GM12865 (cell line): ENCODE measurements around the gene EFTUD2.
A peak's percentile ranks its signal among the peaks of the same experiment; 100 is the strongest.

Source experiments
- DNase-seq: peaks from one replicate; pipeline ENCODE4 v3.0.0; 2010; ENCODE audit warnings: low read depth
- H3K4me3 ChIP-seq: 2 replicates; pipeline ENCODE4 v1.5.1; 2011; ENCODE audit warnings: mild to moderate bottlenecking, low read depth, low read length, control low read depth
- CTCF ChIP-seq: IDR thresholded peaks from 2 replicates; pipeline ENCODE4 v1.5.1; 2011; ENCODE audit warnings: low read length, control low read depth, low read depth, inconsistent platforms; ENCODE audit not compliant: insufficient read depth; ENCODE audit errors: missing control alignments

EFTUD2 gene

GRCh38 chr17:44905006-44906000 is 6.1 kb upstream of the EFTUD2 start:
- TF ChIP-seq CTCF: no peak
- no peak for DNase-seq
- H3K4me3 ChIP-seq: no peak overlapping the region

- no peak overlapping the region for H3K4me3 ChIP-seq
- TF ChIP-seq CTCF: no peak
- peak; percentile 37 for DNase-seq
Observed at GRCh38 chr17:44904001-44904984, 5.0 kb upstream of the EFTUD2 start.

GRCh38 chr17:44903012-44903685 is 3.9 kb upstream of the EFTUD2 start:
- H3K4me3 ChIP-seq: no peak overlapping the region
- TF ChIP-seq CTCF: no peak
- no peak for DNase-seq

GRCh38 chr17:44902135-44902760 is 3.0 kb upstream of the EFTUD2 start:
- no peak overlapping the region for H3K4me3 ChIP-seq
- TF ChIP-seq CTCF: no peak
- no peak for DNase-seq

- DNase-seq: no peak
- no peak overlapping the region for H3K4me3 ChIP-seq
- TF ChIP-seq CTCF: no peak
Observed at GRCh38 chr17:44901411-44901921, 2.2 kb upstream of the EFTUD2 start.

- H3K4me3 ChIP-seq: no peak overlapping the region
- no peak for DNase-seq
- no peak for TF ChIP-seq CTCF
Observed at GRCh38 chr17:44900894-44901293, 1.6 kb upstream of the EFTUD2 start.
